GM19351 (cell line): ENCODE data around the gene JUP.

Experiments used
- ATAC-seq: cut with Tn5 transposase; IDR thresholded peaks from one replicate; pipeline ENCODE4 v1.9.1; 2021; ENCODE audit warnings: mild to moderate bottlenecking, moderate library complexity; ENCODE audit not compliant: unreplicated experiment

JUP gene

GRCh38 chr17:41724476-41725050, 61.9 kb downstream of the JUP start:
- ATAC-seq = no peak

GRCh38 chr17:41723801-41724475, 62.6 kb downstream of the JUP start:
- ATAC-seq = no peak

- ATAC-seq = no peak
These were observed 64.3 kb downstream of the JUP start for GRCh38 chr17:41722231-41722630.

- ATAC-seq = no peak
These were observed 68.2 kb downstream of the JUP start for GRCh38 chr17:41718287-41718645.

- ATAC-seq = no peak
These were observed 68.9 kb downstream of the JUP start for GRCh38 chr17:41717408-41718286.

GRCh38 chr17:41711669-41712400, 74.7 kb downstream of the JUP start, which contains the start of gene GAST:
Gene GAST (plus strand): TSS chr17:41712331. CDS start chr17:41715437, 3,106 bp downstream.
- no peak for ATAC-seq

- ATAC-seq = no peak
These were observed 75.9 kb downstream of the JUP start for GRCh38 chr17:41710472-41711090.

GRCh38 chr17:41707803-41708669, 78.5 kb downstream of the JUP start:
- no peak for ATAC-seq

- no peak for ATAC-seq
These were observed 81.1 kb downstream of the JUP start for GRCh38 chr17:41705271-41705991.
